NCI-H2196 (cell line): ENCODE measurements around the gene DMXL1.

ENCODE experiments used
- DNase-seq: peaks from one replicate; lab custom pipeline; 2025; ENCODE audit not compliant: unreplicated experiment; lab: John Stamatoyannopoulos, UW

Gene DMXL1

GRCh38 chr5:119264186-119264585 is 193.3 kb downstream of the DMXL1 start:
- no peak for DNase-seq

DNA sequence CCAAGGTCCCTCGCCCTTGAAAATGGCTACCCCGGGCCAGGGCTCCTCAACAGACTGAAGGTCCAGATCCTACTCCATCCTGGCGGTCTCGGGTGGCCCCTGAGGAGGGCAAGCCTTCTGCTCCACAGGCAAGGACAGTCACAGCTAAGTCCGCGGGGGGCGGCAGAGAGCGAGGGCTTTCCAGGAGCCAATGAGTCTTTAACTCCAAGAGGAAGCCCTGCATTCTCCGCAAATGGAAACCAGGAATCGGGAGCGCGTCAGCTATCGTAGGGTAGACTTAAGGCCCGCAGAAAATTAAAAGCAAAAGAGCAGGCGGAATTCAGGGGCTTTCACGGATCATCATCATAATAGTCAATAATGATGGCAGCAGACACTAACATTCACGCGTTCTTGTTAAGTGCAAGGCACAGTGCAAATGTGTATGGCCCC is 197.1 kb downstream of the DMXL1 start:
- DNase-seq, result peak; percentile 96

- peak; percentile 86 for DNase-seq
These were observed 197.6 kb downstream of the DMXL1 start for GRCh38 chr5:119268387-119269060.

DNA sequence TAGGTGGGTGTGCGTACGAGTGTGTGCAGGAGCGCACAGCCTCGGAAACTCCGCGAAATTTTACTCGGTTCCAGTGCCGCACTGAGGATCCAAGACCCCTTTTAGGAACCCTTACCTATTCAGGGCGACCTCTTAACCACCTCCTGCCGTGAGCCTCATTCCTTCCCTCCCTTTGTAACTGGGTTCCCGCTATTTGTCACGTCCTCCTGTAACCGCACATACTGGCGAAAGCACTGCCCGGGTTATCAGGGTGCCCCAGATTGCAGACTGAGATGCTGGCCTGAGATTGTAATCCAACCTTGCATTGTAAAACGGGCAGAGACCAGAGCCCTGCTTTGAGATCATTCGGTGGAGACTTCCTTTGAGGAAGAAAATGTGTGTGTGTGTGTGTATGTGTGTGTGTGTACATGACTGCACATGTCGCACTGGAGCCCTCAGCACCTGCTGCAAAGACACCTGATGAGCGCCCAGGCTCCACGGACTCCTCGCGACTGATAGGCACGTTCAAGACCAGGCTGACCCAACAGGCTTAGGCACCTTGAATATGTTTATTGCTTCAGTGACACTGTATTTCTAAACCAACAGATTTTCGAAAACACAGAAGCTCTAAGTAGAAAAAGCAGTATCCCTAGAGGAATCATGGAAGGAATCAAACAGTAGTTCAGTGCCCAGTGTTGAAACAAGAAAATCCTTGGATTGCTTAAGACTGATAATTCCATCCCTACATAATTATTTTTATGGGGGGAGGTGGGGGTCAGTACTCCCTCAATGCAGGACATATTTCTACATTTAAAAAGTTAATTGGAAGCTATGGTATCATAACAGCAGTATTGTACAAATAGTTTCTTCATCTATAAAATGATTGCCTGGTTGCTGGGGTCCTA is 198.4 kb downstream of the DMXL1 start:
- DNase-seq, result peak; percentile 32

DNA sequence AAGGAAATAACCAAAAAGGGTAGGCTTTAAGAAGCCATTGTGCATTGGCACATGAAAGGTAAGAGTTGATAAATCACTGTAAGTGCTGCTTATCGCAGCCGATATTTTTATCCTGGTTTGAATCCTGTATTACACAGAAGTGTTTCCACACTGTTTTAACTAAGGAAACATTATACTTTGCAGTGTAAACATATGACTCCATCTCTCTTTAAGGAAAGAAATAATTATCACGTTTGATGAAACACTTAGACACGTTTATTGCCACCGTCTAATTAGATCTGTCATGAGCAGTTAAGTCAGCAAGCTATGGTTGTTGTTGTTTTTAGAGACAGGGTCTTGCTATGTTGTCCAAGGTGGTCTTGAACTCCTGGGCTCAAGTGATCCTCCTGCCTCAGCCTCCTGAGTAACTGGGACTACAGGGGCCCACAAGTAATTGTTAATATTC is 199.3 kb downstream of the DMXL1 start:
- DNase-seq, result no peak

DNA sequence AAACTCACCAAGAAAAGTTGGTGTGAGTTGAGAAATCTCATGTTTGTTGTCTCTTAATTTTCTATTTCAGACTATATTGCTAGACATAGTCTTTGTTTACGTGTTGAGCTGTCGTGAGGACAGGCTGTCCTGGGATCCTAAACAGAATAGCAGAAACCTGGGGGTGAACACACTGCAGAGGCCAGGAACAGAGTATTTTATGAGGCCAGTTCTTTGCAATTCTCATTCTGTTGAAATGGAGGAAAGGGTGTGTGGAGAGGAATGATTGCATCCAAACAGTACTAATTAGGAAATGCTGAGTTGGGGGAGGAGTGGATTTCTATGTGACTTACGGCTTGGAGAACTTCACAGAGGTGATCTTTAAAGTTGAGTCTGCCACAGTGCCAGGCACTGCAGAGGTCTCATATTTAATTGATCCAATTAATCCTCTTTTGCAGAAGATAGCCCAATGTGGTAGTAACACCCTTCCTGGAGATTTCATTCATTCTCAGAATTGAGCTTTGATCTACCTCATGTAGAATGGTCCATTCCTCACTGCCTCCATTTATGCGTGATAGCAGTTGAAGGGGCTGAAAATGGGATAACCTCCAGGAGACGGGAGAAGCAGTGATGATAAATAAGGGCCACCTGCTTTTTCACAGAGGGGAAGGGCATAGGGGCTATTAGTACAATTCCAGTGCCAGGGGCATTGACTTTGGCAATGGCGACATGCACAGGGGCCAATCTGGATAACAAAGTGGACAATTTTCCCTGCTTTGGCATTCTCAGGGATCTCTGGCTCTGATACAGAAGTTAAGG is 200.3 kb downstream of the DMXL1 start:
- no peak for DNase-seq

- DNase-seq, result no peak
These were observed 201.2 kb downstream of the DMXL1 start for GRCh38 chr5:119271758-119272730.

DNA sequence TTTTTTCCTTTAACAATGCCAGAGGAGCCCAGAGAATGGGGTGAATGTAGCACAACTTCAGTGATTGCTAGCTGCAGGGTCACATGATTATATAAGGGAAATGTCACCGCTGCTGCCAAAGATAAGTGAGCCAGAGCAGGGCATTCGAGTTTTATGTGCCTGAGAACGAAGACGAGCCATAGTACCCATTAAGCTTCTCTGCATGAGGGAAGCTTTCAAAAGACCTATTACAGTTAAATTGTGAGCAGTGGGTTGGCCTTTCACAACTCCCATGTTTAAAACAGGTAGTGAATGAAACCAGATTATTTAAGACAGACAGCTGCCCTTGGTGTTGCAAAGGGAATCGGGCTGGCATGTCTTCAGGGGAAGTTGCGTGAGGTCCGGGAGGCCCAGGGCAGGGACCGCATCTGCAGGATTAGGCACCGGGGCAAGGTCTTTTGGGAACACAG is 202.5 kb downstream of the DMXL1 start:
- no peak for DNase-seq

DNA sequence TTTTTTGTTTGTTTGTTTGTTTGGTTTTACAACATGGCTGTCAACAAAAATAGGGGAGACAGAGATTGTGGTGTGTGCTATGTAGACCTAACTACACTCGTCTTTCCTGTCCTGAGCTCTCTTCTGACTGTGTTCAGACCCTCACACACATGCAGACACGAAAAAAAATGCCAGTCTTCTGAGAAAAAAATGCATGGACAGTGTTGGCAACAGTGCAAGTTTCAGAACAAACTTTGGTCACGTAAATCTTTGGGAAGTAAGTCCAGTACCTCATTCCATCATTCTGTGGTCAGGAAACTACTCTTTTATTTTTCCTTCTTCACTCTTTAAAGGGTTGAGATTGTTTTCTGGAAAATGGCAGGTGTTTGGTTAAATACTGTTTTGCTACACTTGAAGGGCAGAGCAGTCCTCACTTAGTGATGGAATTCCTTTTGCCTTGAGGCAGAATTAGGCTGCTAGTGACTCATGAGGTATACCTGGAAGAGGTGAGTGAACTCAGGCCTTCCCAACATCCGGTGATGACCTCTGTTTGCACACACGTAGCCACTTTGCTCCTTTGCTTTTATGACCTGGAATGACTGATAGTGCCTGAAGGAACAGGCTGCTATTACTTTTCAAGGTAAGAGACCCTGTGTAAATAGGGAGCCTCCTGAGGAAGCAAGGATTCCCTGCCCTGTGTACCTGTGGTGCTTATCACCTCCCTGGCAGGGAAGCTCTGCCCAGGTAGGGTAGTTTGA is 203.3 kb downstream of the DMXL1 start:
- no peak for DNase-seq

DNA sequence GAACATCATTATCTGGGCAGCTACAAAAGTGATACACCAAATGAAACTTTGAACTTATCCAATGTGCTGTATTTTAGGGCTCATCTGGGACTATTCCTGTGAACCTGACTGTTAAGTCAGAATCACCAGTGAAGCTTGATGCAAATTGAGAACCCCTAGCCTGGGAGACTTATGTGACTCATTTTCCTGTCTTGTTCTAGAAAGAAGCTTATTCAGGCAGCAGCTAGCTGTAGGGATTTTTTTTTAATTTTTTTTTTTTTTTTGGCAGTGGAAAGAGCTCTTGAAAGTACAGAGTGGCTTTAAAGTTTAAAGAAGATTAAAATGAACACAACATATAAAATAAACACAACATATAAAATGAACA is 203.9 kb downstream of the DMXL1 start:
- DNase-seq, result no peak

DNA sequence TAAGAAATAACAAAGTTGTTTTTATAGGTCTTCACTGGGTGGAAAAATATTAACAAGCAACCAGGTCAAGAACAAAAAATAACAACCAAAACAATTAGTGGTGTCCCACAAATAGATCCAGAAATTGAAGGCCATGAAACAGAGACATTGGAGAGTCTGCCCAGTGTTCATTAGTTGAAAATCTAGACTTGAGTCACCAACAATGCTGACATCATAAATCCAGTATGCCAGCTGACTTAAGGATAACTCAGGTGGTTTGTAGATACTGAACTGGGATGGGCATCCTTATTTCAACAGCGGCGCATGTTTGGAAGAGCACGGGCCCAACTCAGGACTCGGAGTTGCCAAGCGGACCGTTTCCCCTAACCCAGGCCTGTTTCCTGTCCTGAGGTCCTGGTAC is 204.3 kb downstream of the DMXL1 start:
- no peak for DNase-seq

DNA sequence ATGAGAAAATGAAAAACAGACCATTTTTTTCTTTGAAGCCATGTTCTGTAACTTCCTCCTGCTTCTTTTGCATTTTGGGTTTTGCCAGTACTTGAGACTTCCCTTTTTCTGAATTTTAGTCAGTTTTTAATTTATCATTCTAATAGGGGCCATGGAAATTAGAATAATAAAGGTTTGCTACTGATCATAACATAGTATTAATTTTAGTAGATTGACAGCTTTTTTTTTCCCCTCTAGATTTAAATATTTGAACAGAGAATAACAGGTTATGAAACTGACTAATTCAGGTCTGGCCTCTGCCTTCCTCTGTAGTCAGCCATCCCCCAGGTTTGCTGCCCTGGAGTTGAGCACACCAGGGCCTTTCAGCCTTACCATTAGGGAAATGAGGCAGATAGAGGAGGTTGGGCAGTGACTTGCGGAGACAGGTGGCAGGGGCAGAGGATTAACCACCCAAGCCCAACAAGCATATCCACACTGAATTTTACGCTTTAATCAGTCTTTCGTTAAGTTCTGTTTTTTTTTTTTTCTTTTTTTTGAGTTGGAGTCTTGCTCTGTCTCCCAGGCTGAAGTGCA is 204.8 kb downstream of the DMXL1 start:
- DNase-seq, result no peak

GRCh38 chr5:119276978-119277377 is 206.1 kb downstream of the DMXL1 start:
- no peak for DNase-seq

GRCh38 chr5:119279093-119279492 is 208.2 kb downstream of the DMXL1 start:
- no peak for DNase-seq

- no peak for DNase-seq
These were observed 209.5 kb downstream of the DMXL1 start for GRCh38 chr5:119280380-119280779.

- DNase-seq, result no peak
These were observed 211.7 kb downstream of the DMXL1 start for GRCh38 chr5:119282628-119283027.

GRCh38 chr5:119284031-119284430 is 213.1 kb downstream of the DMXL1 start:
- no peak for DNase-seq

DNA sequence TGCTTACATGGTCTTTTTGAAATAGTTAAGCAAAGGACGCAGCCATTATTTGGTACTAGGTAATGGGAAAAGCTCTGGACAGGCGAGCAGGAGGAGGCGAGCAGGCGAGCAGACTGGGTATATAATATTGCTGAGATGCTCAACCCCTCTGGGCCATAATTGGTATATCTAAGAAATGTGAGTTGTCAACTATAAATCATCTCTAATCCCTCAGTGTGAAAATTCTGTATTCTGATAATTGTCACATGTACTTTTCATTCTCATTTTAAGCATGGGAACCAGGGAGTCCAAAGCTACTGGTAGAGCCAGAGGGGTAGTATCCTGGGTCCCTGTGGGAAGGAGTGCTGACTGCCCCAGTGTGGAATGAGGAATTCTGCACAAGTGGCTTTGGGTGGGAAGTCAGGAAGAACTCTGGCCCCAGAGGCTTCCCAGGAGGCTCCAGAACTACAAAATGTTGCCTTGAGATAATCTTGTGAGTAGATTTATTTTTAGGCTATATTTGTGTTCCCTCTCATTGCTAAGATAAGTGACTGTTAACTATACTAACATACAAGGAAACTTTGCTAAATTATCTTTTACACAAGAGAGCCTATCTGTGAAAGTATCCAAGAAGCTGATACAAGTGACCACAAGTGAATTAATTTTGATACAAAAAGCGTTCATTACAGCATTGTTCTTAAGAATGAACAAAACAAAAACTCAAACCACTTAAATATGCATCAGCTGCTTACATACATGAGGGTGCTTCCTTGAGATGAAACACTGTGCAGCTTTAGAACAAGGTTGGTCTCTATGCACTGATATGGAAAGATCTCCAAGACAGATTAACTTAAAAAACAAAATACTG is 214.4 kb downstream of the DMXL1 start:
- DNase-seq, result no peak
